Astrocyte of the spinal cord (primary cell): Measurements from ENCODE around the gene CLCN2.

Source experiments
- DNase-seq: peaks from one replicate; pipeline ENCODE4 v3.0.0; 2011; ENCODE audit warnings: low read depth, low spot score
- H3K4me3 ChIP-seq: 2 replicates; pipeline ENCODE4 v1.5.1; 2011; ENCODE audit warnings: low read depth, mild to moderate bottlenecking, low read length, moderate library complexity
- in situ Hi-C: cut with HindIII; loops from 2 replicates; pipeline ENCODE4 v1.10.0; 2017; ENCODE audit warnings: low sequenced_read_pairs
- TF ChIP-seq, protein P1 (sequence below): IDR thresholded peaks from 2 replicates; pipeline ENCODE4 v1.5.1; 2012; ENCODE audit warnings: low read depth, mild to moderate bottlenecking, low read length, inconsistent platforms

Gene CLCN2

DNA sequence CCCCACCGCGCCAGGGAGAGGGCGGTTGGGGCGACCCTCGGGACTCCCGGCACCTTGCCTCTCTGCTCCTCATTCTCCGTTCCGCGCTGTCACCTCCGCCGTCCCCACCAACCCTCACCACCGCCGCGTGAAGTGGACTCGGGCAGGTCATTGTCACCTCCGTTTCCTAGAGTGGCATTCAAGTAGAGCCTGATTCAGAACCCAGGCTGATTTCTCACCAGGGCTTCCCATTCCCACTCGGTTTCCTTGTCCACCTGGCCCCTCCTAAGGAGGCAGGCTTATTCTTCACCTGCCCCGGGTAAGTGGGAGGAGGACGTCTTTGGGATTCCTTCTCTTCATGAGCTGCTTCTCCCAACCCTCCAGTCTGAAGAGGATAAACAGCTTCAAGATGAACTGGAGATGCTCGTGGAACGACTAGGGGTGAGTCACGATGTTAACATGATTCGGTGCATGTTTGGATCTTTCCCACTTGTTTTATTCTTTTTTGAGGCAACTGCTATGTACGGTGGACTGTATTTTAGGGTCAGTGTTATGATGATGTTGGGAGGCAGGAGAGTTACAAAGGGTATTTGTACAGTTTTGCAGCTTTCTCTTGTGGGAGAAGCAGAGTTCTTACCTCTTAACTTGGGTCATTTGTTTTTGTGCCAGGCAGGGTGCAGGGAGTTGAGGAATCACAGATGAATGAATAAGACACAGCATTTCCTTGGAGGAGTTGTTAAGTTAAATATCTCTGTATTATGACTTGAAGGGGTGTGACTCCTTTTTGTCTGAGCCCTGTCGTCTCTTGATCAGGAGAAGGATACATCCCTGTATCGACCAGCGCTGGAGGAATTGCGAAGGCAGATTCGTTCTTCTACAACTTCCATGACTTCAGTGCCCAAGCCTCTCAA lies 61.7 kb downstream of the CLCN2 start:
- in situ Hi-C loops = no loop called here
- DNase-seq = peak; percentile 38
- TF ChIP-seq, protein P1, sequence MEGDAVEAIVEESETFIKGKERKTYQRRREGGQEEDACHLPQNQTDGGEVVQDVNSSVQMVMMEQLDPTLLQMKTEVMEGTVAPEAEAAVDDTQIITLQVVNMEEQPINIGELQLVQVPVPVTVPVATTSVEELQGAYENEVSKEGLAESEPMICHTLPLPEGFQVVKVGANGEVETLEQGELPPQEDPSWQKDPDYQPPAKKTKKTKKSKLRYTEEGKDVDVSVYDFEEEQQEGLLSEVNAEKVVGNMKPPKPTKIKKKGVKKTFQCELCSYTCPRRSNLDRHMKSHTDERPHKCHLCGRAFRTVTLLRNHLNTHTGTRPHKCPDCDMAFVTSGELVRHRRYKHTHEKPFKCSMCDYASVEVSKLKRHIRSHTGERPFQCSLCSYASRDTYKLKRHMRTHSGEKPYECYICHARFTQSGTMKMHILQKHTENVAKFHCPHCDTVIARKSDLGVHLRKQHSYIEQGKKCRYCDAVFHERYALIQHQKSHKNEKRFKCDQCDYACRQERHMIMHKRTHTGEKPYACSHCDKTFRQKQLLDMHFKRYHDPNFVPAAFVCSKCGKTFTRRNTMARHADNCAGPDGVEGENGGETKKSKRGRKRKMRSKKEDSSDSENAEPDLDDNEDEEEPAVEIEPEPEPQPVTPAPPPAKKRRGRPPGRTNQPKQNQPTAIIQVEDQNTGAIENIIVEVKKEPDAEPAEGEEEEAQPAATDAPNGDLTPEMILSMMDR = no peak
- H3K4me3 ChIP-seq = peak overlapping the region; percentile 75

DNA sequence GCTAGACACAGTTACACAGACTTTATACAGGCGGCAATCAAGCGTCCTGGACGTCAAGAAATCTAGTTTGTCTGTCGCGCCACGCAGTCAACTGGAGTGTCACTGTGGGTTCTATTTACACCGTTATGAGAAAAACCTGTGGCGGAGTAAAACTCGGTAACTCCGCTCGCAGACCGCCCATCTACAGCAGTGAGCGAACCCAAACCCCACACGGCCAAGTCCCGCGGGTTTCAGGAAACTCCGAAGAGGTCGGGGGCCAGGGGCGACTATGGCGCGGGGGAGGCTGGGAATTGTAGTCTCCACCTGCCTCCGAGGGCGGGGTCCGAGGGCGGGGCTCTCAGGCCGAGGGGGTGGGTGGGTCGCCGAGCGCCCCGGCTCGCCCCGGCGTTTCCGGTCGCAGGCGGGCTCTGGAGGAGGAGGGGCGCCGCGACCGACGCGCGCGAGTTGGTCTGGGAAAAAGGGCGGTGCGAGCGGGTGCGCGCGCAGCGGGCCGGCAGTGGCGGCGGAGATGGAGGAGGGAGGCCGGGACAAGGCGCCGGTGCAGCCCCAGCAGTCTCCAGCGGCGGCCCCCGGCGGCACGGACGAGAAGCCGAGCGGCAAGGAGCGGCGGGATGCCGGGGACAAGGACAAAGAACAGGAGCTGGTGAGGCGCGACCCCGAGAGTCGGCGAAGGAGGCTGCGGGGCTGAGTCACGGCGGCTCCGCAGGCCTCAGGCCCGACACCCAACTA lies 62.5 kb downstream of the CLCN2 start, which contains the start of gene PSMD2:
PSMD2 (plus strand) TSS at position 483 of the 729 bp plus-strand sequence; CDS start at position 509, 26 bp downstream.
- in situ Hi-C loops = no loop called here

DNA sequence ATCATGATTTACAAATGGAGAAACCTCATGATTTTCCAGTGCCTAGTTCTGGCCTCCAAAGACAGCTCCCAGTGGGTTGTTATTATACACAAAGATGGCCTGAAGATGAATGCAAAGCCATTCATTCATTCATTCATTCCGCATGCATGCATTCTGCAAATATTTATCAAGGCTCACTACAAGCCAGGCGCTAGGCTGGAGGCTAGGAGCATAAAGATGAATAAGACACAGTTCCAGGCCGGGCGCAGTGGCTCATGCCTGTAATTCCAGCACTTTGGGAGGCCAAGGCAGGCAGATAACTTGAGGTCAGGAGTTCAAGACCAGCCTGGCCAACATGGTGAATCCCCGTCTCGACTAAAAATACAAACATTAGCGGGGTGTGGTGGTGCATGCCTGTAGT lies 64.8 kb downstream of the CLCN2 start:
- no peak for DNase-seq
- H3K4me3 ChIP-seq = no peak overlapping the region
- TF ChIP-seq, protein P1 = no peak
- in situ Hi-C loops = no loop called here

More for the DNA sequence above, 62.5 kb downstream of the CLCN2 start, which contains the start of gene PSMD2:
- peak; percentile 97 for DNase-seq
- TF ChIP-seq, protein P1 = no peak
- peak within 1 kb of the TSS; percentile 75 for H3K4me3 ChIP-seq
